K562 (cell line): ENCODE results near the gene FADS1. TPM values are rescaled to one million over a fixed set of nuclear protein-coding genes. Genes with fewer than 3 reads are reported as not detected.

Source experiments
- FOXJ2 ChIP-seq: fragments of 200-800 bp; sonication (Bioruptor generic); IDR thresholded peaks from 2 replicates; pipeline ENCODE4 v1.6.1; 2016; ENCODE audit warnings: missing genetic modification characterization, missing compliant biosample characterization
- HBP1 ChIP-seq: fragments of 450-650 bp; formaldehyde crosslinking; IDR thresholded peaks from 2 replicates; pipeline ENCODE4 v1.4.0; 2022; ENCODE audit warnings: missing genetic modification characterization
- HMGN3 ChIP-seq: IDR thresholded peaks from 2 replicates; pipeline ENCODE4 v1.6.1; 2011; ENCODE audit warnings: borderline replicate concordance, low read depth, mild to moderate bottlenecking, mixed read lengths, low read length; ENCODE audit not compliant: insufficient read length; ENCODE audit errors: extremely low read depth
- MAZ ChIP-seq, 2 experiments: fragments of 450-650 bp in 1 of 2; sonication (generic) in 1 of 2; formaldehyde crosslinking; IDR thresholded peaks in 1 of 2; conservative IDR thresholded peaks in 1 of 2; 2 replicates each; pipeline versions ENCODE4 v1.4.0 to v1.5.0; 2020; ENCODE audit warnings: mild to moderate bottlenecking in 1 of 2, missing genetic modification reagents in 1 of 2
- TAF1 ChIP-seq: IDR thresholded peaks from 2 replicates; pipeline ENCODE4 v1.6.1; 2011; ENCODE audit warnings: mild to moderate bottlenecking, low read length, moderate library complexity; ENCODE audit not compliant: insufficient read depth, control insufficient read depth, severe bottlenecking; ENCODE audit errors: extremely low read depth
- ZBTB40 ChIP-seq, 2 experiments: fragments of 450-650 bp in 1 of 2; sonication (generic) in 1 of 2; formaldehyde crosslinking in 1 of 2; IDR thresholded peaks; 2 replicates each; pipeline versions ENCODE4 v1.7.1 to v1.9.0; 2016 to 2022; ENCODE audit warnings: inconsistent platforms in 1 of 2, mild to moderate bottlenecking in 1 of 2, missing genetic modification reagents in 1 of 2
- ZMIZ1 ChIP-seq, 2 experiments: fragments of 150-350 bp in 1 of 2; IDR thresholded peaks; 2 replicates each; pipeline ENCODE4 v1.6.1; 2012 to 2016; ENCODE audit warnings: low read depth in 2 of 2, low read length in 2 of 2, mild to moderate bottlenecking in 1 of 2, moderate library complexity in 1 of 2
- ZNF668 ChIP-seq: fragments of 250-450 bp; sonication (Bioruptor Pico); IDR thresholded peaks from 2 replicates; pipeline ENCODE4 v1.8.0; 2022; ENCODE audit warnings: mild to moderate bottlenecking, inconsistent platforms
- ZNF76 ChIP-seq: fragments of 250-450 bp; sonication (Bioruptor Pico); IDR thresholded peaks from 2 replicates; pipeline ENCODE4 v1.4.0; 2020; ENCODE audit warnings: mild to moderate bottlenecking, moderate library complexity, borderline replicate concordance
- polyA plus RNA-seq, 8 experiments: library from polyadenylated mRNA; depleted of rRNA in 4 of 8; stranded (reverse) in 5 of 8; unstranded in 3 of 8; fragments of >200 nt; fragmentation: Nextera tagmentation in 2 of 8; fragmentation: Illumina TruSeq in 1 of 8; extraction: Ambion mirVana in 2 of 8; extraction: Trizol in 1 of 8; gene quantifications; 2 replicates each; pipeline versions ENCODE4 v1.2.1 to v1.2.3, GENCODE V29; 2011 to 2014; ENCODE audit warnings: inconsistent platforms in 1 of 8, missing spikeins in 1 of 8
- total RNA-seq, 7 experiments: library from RNA; depleted of rRNA in 6 of 7; stranded (reverse); fragments of >200 nt in 6 of 7; fragmentation: Illumina TruSeq in 2 of 7; extraction: Trizol in 2 of 7; gene quantifications; 2 replicates each; pipeline versions ENCODE4 v1.2.1 to v1.2.3, GENCODE V29; 2011 to 2021; ENCODE audit warnings: low replicate concordance in 1 of 7

The FADS1 gene
- total and polyA plus RNA-seq, 9 of the 15 experiments (the other 6 are each of a cell fraction or from before 2014, with no cell fraction given), result 110 to 864 (median 364) TPM

- 0 out of 4 replicates have a peak, but pooled peaks of 1 of the 2 experiments have one; percentile 23 for TF ChIP-seq ZMIZ1 (IDR thresholded peaks at IDR 0.05; ENCODE audit: low read depth in 2 of 2, low read length in 2 of 2)
- TF ChIP-seq TAF1, result peak; percentile 51
- TF ChIP-seq ZNF668, result peak; percentile 13; the same call in 1 of the 2 replicates
- TF ChIP-seq MAZ (CRISPR knock-in tag; conservative IDR thresholded peaks at IDR 0.05 in 1 of 2, IDR thresholded peaks at IDR 0.05 in 1 of 2), result peak; percentile 32 to 57; a peak in 1 of 4 replicates
- peak; percentile 26; the same call in 1 of the 2 replicates for TF ChIP-seq ZBTB40 (IDR thresholded peaks at IDR 0.05)
- no peak for TF ChIP-seq ZBTB40 (CRISPR knock-in tag; IDR thresholded peaks at IDR 0.05)
- peak; percentile 36 for TF ChIP-seq HMGN3
- TF ChIP-seq FOXJ2 (tag), result peak; percentile 79
- no peak for TF ChIP-seq ZNF76
- TF ChIP-seq HBP1 (CRISPR knock-in tag), result no peak
Measured at GRCh38 chr11:61815790-61816735, 740 bp downstream of the FADS1 start (continued).
